Measurements from ENCODE around the gene GALNT10.

The GALNT10 gene

GRCh38 chr5:154395407-154396106 lies 205.0 kb downstream of the GALNT10 start:
- TF ChIP-seq CTCF (IDR thresholded peaks at IDR 0.05; ENCODE audit: low read depth, low read length): no peak
- no peak for DNase-seq (ENCODE audit: extremely low read depth, low read depth)

GRCh38 chr5:154396128-154396527 lies 205.6 kb downstream of the GALNT10 start:
- TF ChIP-seq CTCF (IDR thresholded peaks at IDR 0.05; ENCODE audit: low read depth, low read length): no peak
- DNase-seq (ENCODE audit: extremely low read depth, low read depth): no peak

- no peak for DNase-seq (ENCODE audit: extremely low read depth, low read depth)
- no peak for TF ChIP-seq CTCF (IDR thresholded peaks at IDR 0.05; ENCODE audit: low read depth, low read length)
Observed at GRCh38 chr5:154397652-154398406, 207.3 kb downstream of the GALNT10 start.

- no peak for DNase-seq (ENCODE audit: extremely low read depth, low read depth)
- TF ChIP-seq CTCF (IDR thresholded peaks at IDR 0.05; ENCODE audit: low read depth, low read length): no peak
Observed at GRCh38 chr5:154400678-154401077, 210.1 kb downstream of the GALNT10 start.

- no peak for TF ChIP-seq CTCF (IDR thresholded peaks at IDR 0.05; ENCODE audit: low read depth, low read length)
- DNase-seq (ENCODE audit: extremely low read depth, low read depth): no peak
Observed at GRCh38 chr5:154401355-154401754, 210.8 kb downstream of the GALNT10 start.

GRCh38 chr5:154401931-154402330 lies 211.4 kb downstream of the GALNT10 start:
- DNase-seq (ENCODE audit: extremely low read depth, low read depth): no peak
- TF ChIP-seq CTCF (IDR thresholded peaks at IDR 0.05; ENCODE audit: low read depth, low read length): no peak

- no peak for TF ChIP-seq CTCF (IDR thresholded peaks at IDR 0.05; ENCODE audit: low read depth, low read length)
- no peak for DNase-seq (ENCODE audit: extremely low read depth, low read depth)
Observed at GRCh38 chr5:154402611-154403010, 212.1 kb downstream of the GALNT10 start.
